B cell (primary cell): Measurements from ENCODE around the gene CAGE1. TPM values are rescaled to one million over a fixed set of nuclear protein-coding genes. Genes with fewer than 3 reads are reported as not detected.

Source experiments
- ATAC-seq: fragments of 200-7000 bp; cut with Tn5 transposase; one replicate; pipeline ENCODE4 v1.10.0; 2021; ENCODE audit warnings: low read depth, mild to moderate bottlenecking, moderate number of reproducible peaks, moderate library complexity
- CTCF ChIA-PET: fragments of 350-600 bp; sonication (Branson Sonifier 250); formaldehyde crosslinking; loops from one replicate; lab custom pipeline; 2021; ENCODE audit warnings: antibody characterized with exemption, inconsistent platforms; lab: Charles Lee
- POLR2A ChIA-PET: fragments of 350-600 bp; sonication (Branson Sonifier 250); formaldehyde crosslinking; loops from one replicate; lab custom pipeline; 2021; ENCODE audit warnings: antibody characterized with exemption; lab: Charles Lee
- DNase-seq: peaks from one replicate; pipeline ENCODE4 v3.0.0; 2013
- H2AFZ ChIP-seq: 2 replicates; pipeline ENCODE4 v1.6.1; 2012; ENCODE audit warnings: mild to moderate bottlenecking, low read depth, low read length; ENCODE audit not compliant: insufficient read depth, poor library complexity, severe bottlenecking
- H3K27ac ChIP-seq, 2 donors: 1 replicate in 1 of 2; 2 replicates in 1 of 2; pipeline ENCODE4 v1.5.1; 2012 to 2013; ENCODE audit warnings: low read length in 2 of 2, mild to moderate bottlenecking in 2 of 2, moderate library complexity in 1 of 2
- H3K27me3 ChIP-seq, 4 experiments: fragments of 200-600 bp in 1 of 4; sonication (generic) in 1 of 4; replicated peaks in 1 of 4; 1 replicate in 2 of 4; 2 replicates in 2 of 4; pipeline versions ENCODE4 v1.6.1 to v1.7.0; 2013 to 2016; ENCODE audit warnings: low read length in 3 of 4, mild to moderate bottlenecking in 2 of 4, mixed read lengths in 1 of 4, moderate library complexity in 1 of 4; ENCODE audit not compliant: insufficient read depth in 4 of 4, control insufficient read depth in 3 of 4; ENCODE audit errors: control extremely low read depth in 1 of 4
- H3K36me3 ChIP-seq, 2 experiments: replicated peaks in 1 of 2; 1 replicate in 1 of 2; 2 replicates in 1 of 2; pipeline versions ENCODE4 v1.6.1 to v1.7.1; 2013; ENCODE audit warnings: low read length in 1 of 2; ENCODE audit not compliant: insufficient read depth in 2 of 2, control insufficient read depth in 1 of 2; ENCODE audit errors: control extremely low read depth in 1 of 2, extremely low read depth in 1 of 2
- H3K4me1 ChIP-seq, 2 donors: fragments of 200-600 bp in 1 of 2; sonication (generic) in 1 of 2; 1 replicate in 1 of 2; 2 replicates in 1 of 2; pipeline versions ENCODE4 v1.5.1 to v1.6.1; 2013 to 2017; ENCODE audit warnings: low read length in 2 of 2; ENCODE audit not compliant: control insufficient read depth in 2 of 2, insufficient read depth in 2 of 2
- H3K4me2 ChIP-seq: replicated peaks from 2 replicates; pipeline ENCODE3; 2012; ENCODE audit warnings: mild to moderate bottlenecking, low read depth, low read length; ENCODE audit not compliant: poor library complexity, severe bottlenecking
- H3K4me3 ChIP-seq, 5 experiments: fragments of 200-600 bp in 1 of 5; sonication (generic) in 1 of 5; 1 replicate in 3 of 5; 2 replicates in 2 of 5; pipeline versions ENCODE4 v1.5.1 to v1.7.0; 2011 to 2016; ENCODE audit warnings: low read length in 4 of 5, mild to moderate bottlenecking in 4 of 5, low read depth in 2 of 5, control low read depth in 1 of 5, moderate library complexity in 1 of 5; ENCODE audit not compliant: insufficient read depth in 1 of 5; ENCODE audit errors: control extremely low read depth in 1 of 5, extremely low read depth in 1 of 5
- H3K79me2 ChIP-seq: fragments of 200-600 bp; sonication (generic); one replicate; pipeline ENCODE4 v1.6.0; 2016; ENCODE audit warnings: low read length; ENCODE audit not compliant: control insufficient read depth, insufficient read depth
- H3K9ac ChIP-seq: fragments of 200-600 bp; sonication (generic); 2 replicates; pipeline ENCODE4 v1.6.1; 2017; ENCODE audit warnings: mild to moderate bottlenecking, low read length, moderate library complexity
- H3K9me3 ChIP-seq, 3 donors: one replicate each; pipeline versions ENCODE4 v1.6.1 to v1.7.1; 2013; ENCODE audit warnings: low read length in 2 of 3; ENCODE audit not compliant: control insufficient read depth in 2 of 3, insufficient read depth in 1 of 3; ENCODE audit errors: control extremely low read depth in 1 of 3
- H4K20me1 ChIP-seq: 2 replicates; pipeline ENCODE4 v1.6.0; 2012; ENCODE audit warnings: mild to moderate bottlenecking, low read length; ENCODE audit not compliant: insufficient read depth, control insufficient read depth, poor library complexity, severe bottlenecking
- H3K27ac Mint-ChIP-seq: one replicate; pipeline ENCODE4 v1.8.0; 2021; ENCODE audit warnings: mixed read lengths
- H3K27me3 Mint-ChIP-seq: one replicate; pipeline ENCODE4 v1.8.0; 2021; ENCODE audit warnings: mixed read lengths
- H3K4me1 Mint-ChIP-seq: one replicate; pipeline ENCODE4 v1.8.0; 2021; ENCODE audit warnings: mixed read lengths
- H3K4me3 Mint-ChIP-seq: one replicate; pipeline ENCODE4 v1.8.0; 2021; ENCODE audit warnings: mixed read lengths
- H3K9me3 Mint-ChIP-seq: one replicate; pipeline ENCODE4 v1.8.0; 2022; ENCODE audit warnings: mixed read lengths; ENCODE audit not compliant: insufficient read depth
- EZH2 ChIP-seq: IDR thresholded peaks from 2 replicates; pipeline ENCODE4 v1.6.1; 2012; ENCODE audit warnings: borderline replicate concordance, low read depth, mild to moderate bottlenecking, moderate library complexity, low read length; ENCODE audit not compliant: insufficient read depth, poor library complexity, severe bottlenecking
- WGBS: methylation state at CpG from one replicate; pipeline ENCODE4 v1.1.5; 2013; ENCODE audit warnings: missing lambda C conversion rate; ENCODE audit not compliant: insufficient coverage; 5-methylcytosine and 5-hydroxymethylcytosine counted together
- intact Hi-C: fragments of 100-400 bp; cut with micrococcal nuclease; formaldehyde crosslinking; loops from one replicate; pipeline ENCODE4 v1.10.0; 2022
- polyA plus RNA-seq: library from polyadenylated mRNA; depleted of rRNA; stranded (reverse); fragments of >200 nt; gene quantifications from 2 replicates; pipeline ENCODE4 v1.2.3, GENCODE V29; 2012
- total RNA-seq, 2 donors: library from RNA; stranded (reverse); fragments of 120-200 nt in 1 of 2; gene quantifications; 1 replicate in 1 of 2; 2 replicates in 1 of 2; pipeline versions ENCODE4 v1.2.3 to v1.2.4, GENCODE V29; 2013 to 2022
- TF ChIP-seq, protein P1 (sequence below): fragments of 200-600 bp; IDR thresholded peaks from one replicate; pipeline ENCODE4 v1.8.0; 2022; ENCODE audit warnings: antibody characterized with exemption, mild to moderate bottlenecking

Gene CAGE1
- total and polyA plus RNA-seq, 2 donors (not counting 1 experiment from before 2014, with no cell fraction given) = 0.13 to 0.34 TPM

DNA sequence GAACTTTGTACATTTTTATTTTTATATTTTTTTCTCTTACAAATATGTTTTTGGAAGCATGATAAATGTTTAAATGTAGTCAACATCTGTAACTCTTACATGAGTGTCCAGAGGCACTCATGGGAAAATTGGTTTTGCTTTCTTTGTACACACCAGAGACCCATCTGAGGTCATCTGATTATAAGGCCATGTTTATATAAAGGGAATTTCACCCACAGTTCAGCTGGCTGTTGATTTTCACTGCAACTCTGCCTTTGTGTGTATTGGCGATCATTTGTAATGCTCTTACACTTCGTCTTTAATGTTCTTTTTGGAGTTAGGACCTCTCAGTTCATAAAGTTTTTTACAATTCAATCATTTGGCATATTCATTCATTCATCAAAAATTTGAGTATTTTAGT, 28.1 kb upstream of the CAGE1 start:
- H3K27me3 ChIP-seq = no peaks in the 10 kb centered on the region
- no peak overlapping the region for H3K4me3 ChIP-seq
- Mint-ChIP-seq H3K4me1 (no peaks in the 10 kb centered on the region), H3K27me3 (no peaks in the 10 kb centered on the region), H3K27ac (no peak overlapping the region), H3K9me3 (no peaks in the 10 kb centered on the region), H3K4me3 (no peak overlapping the region)
- H2AFZ ChIP-seq = no peak overlapping the region
- no peaks in the 10 kb centered on the region for H3K4me1 ChIP-seq
- no peaks in the 10 kb centered on the region for H3K9me3 ChIP-seq
- no peak overlapping the region for H3K9ac ChIP-seq
- no CpG with 5 or more reads among the region's 2 CpGs for WGBS
- no peaks in the 10 kb centered on the region for H3K79me2 ChIP-seq
- H3K27ac ChIP-seq = no peak overlapping the region
- ATAC-seq (no peak), DNase-seq (no peak)
- intact Hi-C loops = no loop called here
- CTCF ChIA-PET = no interaction called here
- H3K4me2 ChIP-seq = no peak overlapping the region
- no peaks in the 10 kb centered on the region for H4K20me1 ChIP-seq
- peaks cover 30 to 48% of the 10 kb centered on the region in 2 experiments for H3K36me3 ChIP-seq
- TF ChIP-seq EZH2 = no peak
- TF ChIP-seq, protein P1, sequence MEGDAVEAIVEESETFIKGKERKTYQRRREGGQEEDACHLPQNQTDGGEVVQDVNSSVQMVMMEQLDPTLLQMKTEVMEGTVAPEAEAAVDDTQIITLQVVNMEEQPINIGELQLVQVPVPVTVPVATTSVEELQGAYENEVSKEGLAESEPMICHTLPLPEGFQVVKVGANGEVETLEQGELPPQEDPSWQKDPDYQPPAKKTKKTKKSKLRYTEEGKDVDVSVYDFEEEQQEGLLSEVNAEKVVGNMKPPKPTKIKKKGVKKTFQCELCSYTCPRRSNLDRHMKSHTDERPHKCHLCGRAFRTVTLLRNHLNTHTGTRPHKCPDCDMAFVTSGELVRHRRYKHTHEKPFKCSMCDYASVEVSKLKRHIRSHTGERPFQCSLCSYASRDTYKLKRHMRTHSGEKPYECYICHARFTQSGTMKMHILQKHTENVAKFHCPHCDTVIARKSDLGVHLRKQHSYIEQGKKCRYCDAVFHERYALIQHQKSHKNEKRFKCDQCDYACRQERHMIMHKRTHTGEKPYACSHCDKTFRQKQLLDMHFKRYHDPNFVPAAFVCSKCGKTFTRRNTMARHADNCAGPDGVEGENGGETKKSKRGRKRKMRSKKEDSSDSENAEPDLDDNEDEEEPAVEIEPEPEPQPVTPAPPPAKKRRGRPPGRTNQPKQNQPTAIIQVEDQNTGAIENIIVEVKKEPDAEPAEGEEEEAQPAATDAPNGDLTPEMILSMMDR = no peak
- POLR2A ChIA-PET = no interaction called here

DNA sequence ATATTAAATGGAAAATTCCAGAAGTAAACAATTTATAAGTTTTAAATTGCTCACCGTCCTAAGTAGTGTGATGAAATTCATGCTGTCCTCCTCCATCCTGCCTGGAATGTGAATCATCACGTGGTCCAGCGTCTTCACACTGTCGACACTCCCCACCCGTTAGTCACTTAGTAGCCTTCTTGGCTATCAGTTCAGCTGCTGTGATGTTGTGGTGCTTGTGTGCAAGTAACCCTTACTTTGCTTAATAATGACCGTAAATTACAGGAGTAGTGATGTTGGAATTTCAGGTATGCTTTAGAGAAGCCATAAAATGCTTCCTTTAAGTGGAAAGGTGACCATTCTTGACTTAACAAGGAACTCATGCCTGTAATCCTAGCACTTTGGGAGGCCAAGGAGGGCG, 25.3 kb upstream of the CAGE1 start:
- Mint-ChIP-seq H3K4me3 (no peak overlapping the region), H3K27me3 (no peaks in the 10 kb centered on the region), H3K27ac (no peak overlapping the region), H3K4me1 (no peaks in the 10 kb centered on the region), H3K9me3 (no peaks in the 10 kb centered on the region)
- Histone ChIP-seq H3K4me1 (no peaks in the 10 kb centered on the region), H3K4me2 (no peak overlapping the region), H3K27ac (no peak overlapping the region), H3K27me3 (no peaks in the 10 kb centered on the region), H4K20me1 (no peaks in the 10 kb centered on the region), H3K36me3 (peaks cover 32 to 74% of the 10 kb centered on the region in 2 experiments), H3K9me3 (no peaks in the 10 kb centered on the region), H2AFZ (no peak overlapping the region), H3K9ac (no peak overlapping the region), H3K4me3 (no peak overlapping the region), H3K79me2 (no peaks in the 10 kb centered on the region)
- intact Hi-C loops = no loop called here
- TF ChIP-seq, protein P1 = no peak
- no peak for TF ChIP-seq EZH2
- DNase-seq (no peak), ATAC-seq (no peak)
- 100% methylated on average over 2 of the region's 7 CpGs for WGBS
- POLR2A ChIA-PET = no interaction called here
- CTCF ChIA-PET = interaction anchor here (2.0 kb wide), 1 partner anchor 12 kb away, joined by 4 read pairs; no protein-coding TSS in a partner anchor
